Ammon's horn (tissue), 1 donor: ENCODE data around the gene POTEF.
"Not testable (repeated sequence)": the region's sequence is repeated elsewhere in the genome, so short reads cannot be mapped to it uniquely, and the experiment has no call there.

Source experiments
- DNase-seq: peaks from one replicate; pipeline ENCODE4 v3.0.0-alpha.2; 2016; ENCODE audit warnings: low spot score

The POTEF gene

DNA sequence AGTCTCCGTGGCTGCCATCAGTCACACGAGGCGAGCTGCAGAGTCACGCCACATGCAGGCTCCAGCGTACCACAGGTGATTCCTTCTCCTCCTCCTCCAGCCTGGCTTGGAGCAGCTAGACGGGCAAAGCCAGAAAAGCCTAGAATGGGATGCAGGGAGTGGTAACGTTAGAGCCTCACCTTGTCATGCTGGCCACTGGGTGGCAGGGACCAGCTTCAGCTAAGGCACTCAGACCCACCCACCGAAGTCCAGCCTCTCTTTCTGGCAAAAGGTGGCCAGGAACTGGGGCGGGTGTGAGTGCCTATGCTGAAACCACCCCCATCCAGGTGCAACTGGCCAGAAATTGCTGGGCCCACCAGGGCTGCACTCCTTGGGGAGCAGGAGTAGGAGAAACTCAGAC lies 1.3 kb downstream of the POTEF start:
- DNase-seq: not testable (repeated sequence)

- DNase-seq: not testable (repeated sequence)
Measured at GRCh38 chr2:130120924-130121323, 8.1 kb downstream of the POTEF start.

DNA sequence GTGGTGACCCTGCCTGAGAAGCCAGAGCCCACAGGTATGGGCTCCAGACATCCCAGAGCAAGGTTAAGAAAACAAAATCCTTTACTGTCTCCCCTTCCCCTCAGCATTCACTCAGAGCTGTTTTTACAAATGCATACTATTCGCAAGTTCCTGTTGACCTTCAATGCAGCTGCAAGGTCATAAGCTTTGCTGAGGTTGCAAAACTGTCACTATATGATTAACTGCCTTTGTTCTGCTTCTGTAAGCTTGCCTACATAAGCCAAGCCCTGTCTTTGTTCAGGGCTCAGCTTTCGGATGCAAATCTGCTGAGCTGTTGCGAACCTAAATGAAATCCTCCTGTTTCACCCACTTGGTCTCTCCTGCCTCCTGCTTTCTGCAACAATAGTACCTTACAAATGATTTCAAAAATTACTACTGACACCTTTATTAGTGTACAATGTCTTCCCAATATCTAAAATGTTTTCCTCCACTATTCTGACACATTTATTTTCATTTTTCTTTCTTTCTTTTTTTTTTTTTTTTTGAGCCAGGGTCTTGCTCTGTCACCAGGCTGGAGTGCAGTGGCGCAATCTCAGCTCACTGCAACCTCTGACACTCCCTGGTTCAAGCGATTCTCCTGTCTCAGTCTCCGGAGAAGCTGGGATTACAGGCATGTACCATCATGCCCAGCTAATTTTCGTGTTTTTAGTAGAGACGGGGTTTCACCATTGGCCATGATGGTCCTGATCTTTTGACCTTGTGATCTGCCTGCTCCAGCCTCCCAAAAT lies 26.2 kb downstream of the POTEF start:
- DNase-seq: not testable (repeated sequence)

GRCh38 chr2:130062645-130063044 lies 66.4 kb downstream of the POTEF start:
- DNase-seq: not testable (repeated sequence)

GRCh38 chr2:130059982-130060381 lies 69.0 kb downstream of the POTEF start:
- not testable (repeated sequence) for DNase-seq

DNA sequence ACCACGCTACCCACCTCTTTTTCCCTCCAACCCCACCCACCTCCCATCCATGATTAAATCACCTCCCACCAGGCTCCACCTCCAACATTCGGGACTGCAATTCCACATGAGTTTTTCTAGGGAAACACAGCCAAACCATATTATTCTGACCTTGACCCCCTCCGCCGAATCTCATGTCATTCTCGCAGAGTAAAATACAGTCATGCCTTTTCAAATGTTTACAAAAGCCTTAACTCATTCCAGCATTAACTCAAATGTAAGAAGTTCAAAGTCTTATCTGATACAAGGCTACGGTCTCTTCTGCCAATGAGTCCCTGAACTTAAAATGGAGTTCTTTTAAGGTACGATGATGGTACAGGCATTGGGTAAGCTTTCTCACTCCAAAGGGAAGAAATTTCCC lies 72.7 kb downstream of the POTEF start:
- DNase-seq: not testable (repeated sequence)

- DNase-seq: not testable (repeated sequence)
Measured at GRCh38 chr2:130053217-130053911, 75.7 kb downstream of the POTEF start.

GRCh38 chr2:130052376-130052775 lies 76.6 kb downstream of the POTEF start:
- not testable (repeated sequence) for DNase-seq

DNA sequence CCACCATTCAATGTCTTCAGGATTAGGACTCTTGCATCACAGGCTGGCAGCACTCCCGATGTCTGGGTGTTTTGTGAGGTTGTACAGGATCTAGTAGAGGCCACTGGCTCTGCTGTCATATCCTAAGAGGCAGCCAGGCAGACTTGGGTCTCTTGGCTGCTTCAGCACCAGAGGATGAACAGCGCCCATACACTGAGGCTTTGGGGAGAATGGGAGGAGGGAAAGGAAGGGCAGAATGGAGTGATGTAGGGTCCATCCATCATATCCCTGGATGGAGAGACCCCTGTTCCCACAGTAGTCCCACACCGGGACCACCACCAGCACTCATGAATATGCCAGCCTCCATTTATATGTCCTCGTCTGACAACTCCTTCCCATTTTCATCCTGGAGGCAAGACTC lies 80.6 kb downstream of the POTEF start:
- DNase-seq: not testable (repeated sequence)

DNA sequence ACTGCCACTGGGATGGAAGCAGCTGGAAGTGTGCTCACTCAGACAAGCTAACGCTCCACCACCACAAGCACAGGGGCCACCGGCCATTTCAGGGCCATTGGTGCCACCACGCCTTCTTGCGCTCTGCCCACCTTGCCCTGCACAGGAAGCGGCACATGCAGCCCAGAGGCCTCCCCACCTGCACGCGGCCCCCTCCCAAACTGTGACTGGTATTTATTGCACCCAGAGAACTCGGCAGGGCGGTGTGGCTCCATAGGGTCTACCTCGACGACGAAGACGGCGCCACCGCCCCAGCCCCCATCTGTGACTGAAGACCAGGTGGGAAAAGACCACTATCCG lies 90.8 kb downstream of the POTEF start:
- not testable (repeated sequence) for DNase-seq

- not testable (repeated sequence) for DNase-seq
Measured at GRCh38 chr2:130025931-130026330, 103.1 kb downstream of the POTEF start.
